NT2/D1 (cell line): ENCODE measurements around the gene NCOR1.

Experiments used
- SUZ12 ChIP-seq: IDR thresholded peaks from 2 replicates; pipeline ENCODE4 v1.6.1; 2011; ENCODE audit not compliant: insufficient read length, insufficient read depth; ENCODE audit errors: extremely low read depth
- YY1 ChIP-seq: IDR thresholded peaks from 2 replicates; pipeline ENCODE4 v1.6.1; 2011; ENCODE audit not compliant: insufficient read length, insufficient read depth
- ZNF274 ChIP-seq: IDR thresholded peaks from 2 replicates; pipeline ENCODE4 v1.6.1; 2011; ENCODE audit warnings: mild to moderate bottlenecking, low read depth, low read length

- TF ChIP-seq ZNF274 (no peak), SUZ12 (no peak), YY1 (no peak)
Observed at GRCh38 chr17:16197276-16197675, 18.1 kb downstream of the NCOR1 start.
